Stimulated activated CD4-positive, alpha-beta T cell treated with anti-CD3 and anti-CD28 coated beads, TNF-alpha, amount 100 ng/mL, for 48 hours (primary cell): Measurements from ENCODE around the gene NGFR.
A peak's percentile ranks its signal among the peaks of the same experiment; 100 is the strongest.
"Not testable (repeated sequence)": the region's sequence is repeated elsewhere in the genome, so short reads cannot be mapped to it uniquely, and the experiment has no call there.

ENCODE experiments used
- DNase-seq, 3 donors: peaks; one replicate each; pipeline ENCODE4 v3.0.0-alpha.2; 2020; ENCODE audit warnings: low read depth in 3 of 3

NGFR gene

GRCh38 chr17:49496183-49496866 is 1.2 kb downstream of the NGFR start:
- DNase-seq: peak; percentile 61 to 94 (median 70)

- DNase-seq: no peak
Observed at GRCh38 chr17:49496867-49497147, 1.7 kb downstream of the NGFR start.

GRCh38 chr17:49497148-49498028 is 2.3 kb downstream of the NGFR start:
- peak in 1 of 3 donors; percentile 10 for DNase-seq

- DNase-seq: no peak
Observed at GRCh38 chr17:49498029-49498615, 3.0 kb downstream of the NGFR start.

- no peak for DNase-seq
Observed at GRCh38 chr17:49501496-49501895, 6.4 kb downstream of the NGFR start.

DNA sequence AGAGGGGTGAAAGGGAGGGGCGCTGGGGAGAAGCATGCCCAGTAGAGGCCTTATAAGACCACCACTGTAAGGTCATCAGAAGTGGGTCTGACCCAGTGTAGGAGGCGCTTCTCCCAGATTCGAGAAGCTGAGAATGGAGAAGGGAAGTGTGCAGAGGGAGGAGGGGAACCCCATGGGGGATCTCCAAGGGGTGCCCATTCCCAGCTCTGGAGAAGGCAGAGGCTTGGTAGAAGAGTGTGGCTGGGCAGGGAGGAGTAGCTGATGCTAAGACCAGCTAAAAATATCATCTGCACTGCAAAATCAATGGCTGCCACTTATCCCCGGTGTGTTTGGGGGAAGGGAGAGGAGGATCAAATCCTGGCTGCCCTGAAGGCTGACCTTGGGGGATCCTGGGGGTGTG is 7.2 kb downstream of the NGFR start:
- no peak for DNase-seq

DNA sequence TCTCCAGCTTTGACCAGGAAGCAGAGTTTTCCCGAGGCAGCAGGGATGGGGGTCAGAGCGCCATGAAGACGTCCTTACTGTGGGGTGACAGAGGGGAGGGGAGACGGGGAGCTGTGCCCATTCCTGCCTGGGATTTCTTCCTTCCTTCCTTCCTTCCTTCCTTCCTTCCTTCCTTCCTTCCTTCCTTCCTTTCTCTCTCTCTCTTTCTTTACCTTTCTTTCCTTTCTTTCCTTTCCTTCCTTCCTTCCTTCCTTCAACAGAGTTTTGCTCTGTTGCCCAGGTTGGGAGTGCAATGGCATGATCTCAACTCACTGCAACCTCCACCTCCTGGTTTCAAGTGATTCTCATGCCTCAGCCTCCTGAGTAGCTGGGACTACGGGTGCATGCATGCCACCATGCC is 7.6 kb downstream of the NGFR start:
- not testable (repeated sequence) for DNase-seq

DNA sequence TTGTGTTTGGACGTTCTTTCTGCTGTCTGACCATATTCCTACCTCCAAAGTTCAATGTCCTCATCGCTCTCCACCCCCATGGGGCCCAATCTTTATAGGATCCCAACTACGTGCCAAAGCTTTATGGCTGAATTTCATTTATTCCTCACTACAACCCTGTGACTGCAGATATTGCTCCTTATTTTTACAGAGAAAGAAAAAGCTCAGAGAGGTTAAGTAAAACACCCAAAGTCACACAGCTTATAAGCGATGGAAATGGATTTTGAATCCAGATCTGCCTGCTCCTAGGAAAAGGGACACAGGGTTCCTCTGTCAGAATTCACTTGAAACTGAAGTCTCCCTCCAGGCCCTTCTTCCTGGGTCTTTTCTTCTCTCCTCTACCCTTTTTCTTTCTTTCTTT is 9.3 kb downstream of the NGFR start:
- DNase-seq: no peak

GRCh38 chr17:49505854-49506253 is 10.8 kb downstream of the NGFR start:
- no peak for DNase-seq

DNA sequence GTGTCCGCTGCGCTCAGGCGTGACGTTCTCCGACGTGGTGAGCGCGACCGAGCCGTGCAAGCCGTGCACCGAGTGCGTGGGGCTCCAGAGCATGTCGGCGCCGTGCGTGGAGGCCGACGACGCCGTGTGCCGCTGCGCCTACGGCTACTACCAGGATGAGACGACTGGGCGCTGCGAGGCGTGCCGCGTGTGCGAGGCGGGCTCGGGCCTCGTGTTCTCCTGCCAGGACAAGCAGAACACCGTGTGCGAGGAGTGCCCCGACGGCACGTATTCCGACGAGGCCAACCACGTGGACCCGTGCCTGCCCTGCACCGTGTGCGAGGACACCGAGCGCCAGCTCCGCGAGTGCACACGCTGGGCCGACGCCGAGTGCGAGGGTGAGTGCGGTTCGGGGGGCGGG is 11.2 kb downstream of the NGFR start:
- no peak for DNase-seq

- DNase-seq: no peak
Observed at GRCh38 chr17:49508061-49508865, 13.2 kb downstream of the NGFR start.

GRCh38 chr17:49508866-49509587 is 13.9 kb downstream of the NGFR start:
- no peak for DNase-seq

GRCh38 chr17:49509588-49509917 is 14.5 kb downstream of the NGFR start:
- no peak for DNase-seq

- no peak for DNase-seq
Observed at GRCh38 chr17:49510059-49510719, 15.1 kb downstream of the NGFR start.

GRCh38 chr17:49510720-49511110 is 15.6 kb downstream of the NGFR start:
- DNase-seq: no peak

GRCh38 chr17:49511810-49512209 is 16.7 kb downstream of the NGFR start:
- no peak for DNase-seq

DNA sequence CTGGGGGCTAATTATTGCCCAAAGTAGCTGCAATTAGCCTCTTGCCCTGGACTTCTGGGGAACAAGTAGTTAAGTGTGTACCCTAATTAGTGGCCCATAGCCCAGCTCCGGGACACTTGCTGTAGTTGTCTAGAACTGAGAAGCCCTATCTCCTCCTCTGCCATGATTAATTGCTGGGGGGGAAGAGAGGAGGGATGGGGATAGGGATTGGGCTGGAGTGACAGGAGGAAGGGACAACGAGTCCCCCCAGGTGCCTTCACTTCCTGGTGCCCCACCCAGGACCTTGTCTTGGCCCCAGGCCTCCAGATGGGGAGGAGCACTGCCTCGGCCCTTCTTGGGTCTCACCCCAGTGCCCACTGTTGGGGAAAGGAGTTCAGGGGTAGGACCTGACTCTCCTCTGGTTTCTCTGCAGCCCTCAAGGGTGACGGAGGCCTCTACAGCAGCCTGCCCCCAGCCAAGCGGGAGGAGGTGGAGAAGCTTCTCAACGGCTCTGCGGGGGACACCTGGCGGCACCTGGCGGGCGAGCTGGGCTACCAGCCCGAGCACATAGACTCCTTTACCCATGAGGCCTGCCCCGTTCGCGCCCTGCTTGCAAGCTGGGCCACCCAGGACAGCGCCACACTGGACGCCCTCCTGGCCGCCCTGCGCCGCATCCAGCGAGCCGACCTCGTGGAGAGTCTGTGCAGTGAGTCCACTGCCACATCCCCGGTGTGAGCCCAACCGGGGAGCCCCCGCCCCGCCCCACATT is 17.4 kb downstream of the NGFR start:
- DNase-seq: no peak

- no peak for DNase-seq
Observed at GRCh38 chr17:49513044-49513395, 17.9 kb downstream of the NGFR start.

DNA sequence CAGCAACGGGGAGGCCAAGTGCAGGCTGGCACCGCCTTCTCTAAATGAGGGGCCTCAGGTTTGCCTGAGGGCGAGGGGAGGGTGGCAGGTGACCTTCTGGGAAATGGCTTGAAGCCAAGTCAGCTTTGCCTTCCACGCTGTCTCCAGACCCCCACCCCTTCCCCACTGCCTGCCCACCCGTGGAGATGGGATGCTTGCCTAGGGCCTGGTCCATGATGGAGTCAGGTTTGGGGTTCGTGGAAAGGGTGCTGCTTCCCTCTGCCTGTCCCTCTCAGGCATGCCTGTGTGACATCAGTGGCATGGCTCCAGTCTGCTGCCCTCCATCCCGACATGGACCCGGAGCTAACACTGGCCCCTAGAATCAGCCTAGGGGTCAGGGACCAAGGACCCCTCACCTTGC is 18.5 kb downstream of the NGFR start:
- DNase-seq: no peak

DNA sequence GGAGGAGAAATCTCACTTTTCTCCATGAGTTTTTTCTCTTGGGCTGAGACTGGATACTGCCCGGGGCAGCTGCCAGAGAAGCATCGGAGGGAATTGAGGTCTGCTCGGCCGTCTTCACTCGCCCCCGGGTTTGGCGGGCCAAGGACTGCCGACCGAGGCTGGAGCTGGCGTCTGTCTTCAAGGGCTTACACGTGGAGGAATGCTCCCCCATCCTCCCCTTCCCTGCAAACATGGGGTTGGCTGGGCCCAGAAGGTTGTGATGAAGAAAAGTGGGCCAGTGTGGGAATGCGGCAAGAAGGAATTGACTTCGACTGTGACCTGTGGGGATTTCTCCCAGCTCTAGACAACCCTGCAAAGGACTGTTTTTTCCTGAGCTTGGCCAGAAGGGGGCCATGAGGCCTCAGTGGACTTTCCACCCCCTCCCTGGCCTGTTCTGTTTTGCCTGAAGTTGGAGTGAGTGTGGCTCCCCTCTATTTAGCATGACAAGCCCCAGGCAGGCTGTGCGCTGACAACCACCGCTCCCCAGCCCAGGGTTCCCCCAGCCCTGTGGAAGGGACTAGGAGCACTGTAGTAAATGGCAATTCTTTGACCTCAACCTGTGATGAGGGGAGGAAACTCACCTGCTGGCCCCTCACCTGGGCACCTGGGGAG is 19.1 kb downstream of the NGFR start:
- no peak for DNase-seq
